Testis (tissue), 3 donors: ENCODE measurements around the gene MDC1. TPM values are rescaled to one million over a fixed set of nuclear protein-coding genes. Genes with fewer than 3 reads are reported as not detected.

Experiments used
- DNase-seq: peaks from one replicate; pipeline ENCODE4 v3.0.0-alpha.2; 2019
- H3K27ac ChIP-seq, 2 donors: fragments of 200-600 bp; sonication (generic); one replicate each; pipeline ENCODE4 v1.5.1; 2019
- H3K27me3 ChIP-seq: fragments of 200-600 bp; sonication (generic); one replicate; pipeline ENCODE4 v1.5.1; 2019
- H3K36me3 ChIP-seq: fragments of 200-600 bp; sonication (generic); one replicate; pipeline ENCODE4 v1.5.1; 2017; ENCODE audit warnings: low read depth; ENCODE audit errors: missing control alignments
- H3K4me1 ChIP-seq: fragments of 200-600 bp; sonication (generic); one replicate; pipeline ENCODE4 v1.5.1; 2019
- H3K4me3 ChIP-seq, 2 donors: fragments of 200-600 bp; sonication (generic); one replicate each; pipeline ENCODE4 v1.5.1; 2017 to 2019
- H3K9me3 ChIP-seq: fragments of 200-600 bp; sonication (generic); one replicate; pipeline ENCODE4 v1.5.1; 2017
- CTCF ChIP-seq, 3 experiments: fragments of 450-650 bp in 2 of 3; fragments of 200-600 bp in 1 of 3; sonication (generic) in 1 of 3; IDR thresholded peaks; one replicate each; pipeline ENCODE4 v1.5.1; 2016 to 2019; ENCODE audit warnings: antibody characterized with exemption in 3 of 3, mild to moderate bottlenecking in 2 of 3, moderate library complexity in 1 of 3
- POLR2A ChIP-seq: fragments of 450-650 bp; IDR thresholded peaks from one replicate; pipeline ENCODE4 v1.6.1; 2017; ENCODE audit warnings: antibody characterized with exemption, mild to moderate bottlenecking, moderate library complexity
- WGBS, 2 donors: methylation state at CpG; one replicate each; pipeline ENCODE4 v1.1.5; 2018; 5-methylcytosine and 5-hydroxymethylcytosine counted together
- intact Hi-C: fragments of 100-400 bp; cut with DNase I; formaldehyde crosslinking; loops from one replicate; pipeline ENCODE4 v1.15.1; 2023; ENCODE audit warnings: low total_unique reads
- polyA plus RNA-seq: library from polyadenylated mRNA; stranded (reverse); fragments of 350-450 nt; fragmentation: Illumina TruSeq; extraction: RNeasy Lipid Tissue Mini Kit (QIAGEN cat#74804); gene quantifications from one replicate; pipeline ENCODE4 v1.2.3, GENCODE V29; 2014; ENCODE audit warnings: low read depth, low replicate concordance; ENCODE audit not compliant: insufficient read depth
- total RNA-seq, 2 donors: library from RNA; depleted of rRNA; stranded (reverse); fragments of >200 nt; gene quantifications; one replicate each; pipeline ENCODE4 v1.2.3, GENCODE V29; 2016

Gene MDC1
- total and polyA plus RNA-seq, 3 donors from 2014 or later, result 56.6 to 155 (median 79.3) TPM

- WGBS, 2 donors, result 87 to 89% methylated on average over 7 of the region's 7 CpGs
- intact Hi-C loops, result no loop called here
Observed at GRCh38 chr6:30712441-30712945, 4.6 kb downstream of the MDC1 start.

GRCh38 chr6:30711758-30712380 lies 5.2 kb downstream of the MDC1 start:
- DNase-seq, result no peak
- Histone ChIP-seq H3K4me1 (peaks cover 6% of the 10 kb centered on the region), H3K9me3 (no peaks in the 10 kb centered on the region), H3K36me3 (no peaks in the 10 kb centered on the region), H3K27me3 (no peaks in the 10 kb centered on the region), H3K4me3 (no peak overlapping the region), H3K27ac (no peak overlapping the region)
- TF ChIP-seq CTCF (IDR thresholded peaks at IDR 0.05) (no peak), POLR2A (no peak)
- WGBS, 2 donors, result 86 to 90% methylated on average over 1 of the region's 1 CpG
- intact Hi-C loops, result no loop called here

More at GRCh38 chr6:30712441-30712945, 4.6 kb downstream of the MDC1 start:
- DNase-seq, result no peak
- TF ChIP-seq CTCF (IDR thresholded peaks at IDR 0.05), result no peak
- no peak for TF ChIP-seq POLR2A
- Histone ChIP-seq H3K4me3 (no peak overlapping the region), H3K27ac (no peak overlapping the region), H3K27me3 (no peaks in the 10 kb centered on the region), H3K4me1 (peaks cover 6% of the 10 kb centered on the region), H3K9me3 (no peaks in the 10 kb centered on the region), H3K36me3 (no peaks in the 10 kb centered on the region)

GRCh38 chr6:30709101-30709868 lies 7.8 kb downstream of the MDC1 start:
- 96 to 97% methylated on average over 2 of the region's 2 CpGs for WGBS, 2 donors
- TF ChIP-seq POLR2A, result no peak
- no peak for TF ChIP-seq CTCF (IDR thresholded peaks at IDR 0.05)
- Histone ChIP-seq H3K27me3 (no peaks in the 10 kb centered on the region), H3K9me3 (no peaks in the 10 kb centered on the region), H3K4me1 (no peaks in the 10 kb centered on the region), H3K36me3 (no peaks in the 10 kb centered on the region), H3K4me3 (no peak overlapping the region), H3K27ac (no peak overlapping the region)
- intact Hi-C loops, result no loop called here
- DNase-seq, result no peak

GRCh38 chr6:30707281-30707850 lies 9.7 kb downstream of the MDC1 start:
- H3K27me3 ChIP-seq, result no peaks in the 10 kb centered on the region
- 89 to 90% methylated on average over 5 to 6 of the region's 6 CpGs for WGBS, 2 donors
- intact Hi-C loops, result no loop called here
- no peak overlapping the region for H3K4me3 ChIP-seq
- TF ChIP-seq CTCF (IDR thresholded peaks at IDR 0.05) (no peak), POLR2A (no peak)
- H3K4me1 ChIP-seq, result no peaks in the 10 kb centered on the region
- no peak for DNase-seq
- no peaks in the 10 kb centered on the region for H3K36me3 ChIP-seq
- no peaks in the 10 kb centered on the region for H3K9me3 ChIP-seq
- H3K27ac ChIP-seq, result no peak overlapping the region
